GM12891 (cell line): ENCODE data around the gene CREB3L2.

Source experiments
- POLR2A ChIP-seq: IDR thresholded peaks from 2 replicates; pipeline ENCODE4 v1.6.1; 2011; ENCODE audit warnings: low read depth, low read length, control low read depth
- POLR2AphosphoS5 ChIP-seq: IDR thresholded peaks from 2 replicates; pipeline ENCODE4 v1.6.1; 2011; ENCODE audit warnings: low read depth, low read length, control low read depth
- TAF1 ChIP-seq: IDR thresholded peaks from 2 replicates; pipeline ENCODE4 v1.6.1; 2011; ENCODE audit warnings: low read depth, low read length, control low read depth

- TF ChIP-seq POLR2A, result no peak
- TF ChIP-seq TAF1, result no peak
- no peak for TF ChIP-seq POLR2AphosphoS5
Measured at GRCh38 chr7:137875746-137876145, 126.1 kb downstream of the CREB3L2 start.
